NCI-H774 (cell line): Measurements from ENCODE around the gene TUBA3E.
"Not testable (repeated sequence)": the region's sequence is repeated elsewhere in the genome, so short reads cannot be mapped to it uniquely, and the experiment has no call there.

ENCODE experiments used
- DNase-seq: peaks from one replicate; lab custom pipeline; 2025; lab: John Stamatoyannopoulos, UW

The TUBA3E gene

GRCh38 chr2:130198343-130198742 lies at the start of gene TUBA3E:
TUBA3E (minus strand) TSS chr2:130198439; CDS start chr2:130198360, 79 bp downstream.
- no peak for DNase-seq

- DNase-seq: no peak
Measured at GRCh38 chr2:130246430-130246829, 48.2 kb upstream of the TUBA3E start.

GRCh38 chr2:130245976-130246375 lies 47.7 kb upstream of the TUBA3E start:
- DNase-seq: no peak

GRCh38 chr2:130243359-130243758 lies 45.1 kb upstream of the TUBA3E start:
- no peak for DNase-seq

- DNase-seq: no peak
Measured at GRCh38 chr2:130241041-130241707, 42.9 kb upstream of the TUBA3E start.

GRCh38 chr2:130239581-130239980 lies 41.3 kb upstream of the TUBA3E start:
- DNase-seq: not testable (repeated sequence)

- DNase-seq: not testable (repeated sequence)
Measured at GRCh38 chr2:130233066-130233465, 34.8 kb upstream of the TUBA3E start.

- DNase-seq: no peak
Measured at GRCh38 chr2:130231656-130232055, 33.4 kb upstream of the TUBA3E start.

- not testable (repeated sequence) for DNase-seq
Measured at GRCh38 chr2:130230907-130231306, 32.7 kb upstream of the TUBA3E start.

GRCh38 chr2:130230376-130230775 lies 32.1 kb upstream of the TUBA3E start:
- DNase-seq: not testable (repeated sequence)

- DNase-seq: not testable (repeated sequence)
Measured at GRCh38 chr2:130229161-130229510, 30.9 kb upstream of the TUBA3E start.

- DNase-seq: not testable (repeated sequence)
Measured at GRCh38 chr2:130228467-130229160, 30.4 kb upstream of the TUBA3E start.

GRCh38 chr2:130228005-130228404 lies 29.8 kb upstream of the TUBA3E start:
- not testable (repeated sequence) for DNase-seq

- not testable (repeated sequence) for DNase-seq
Measured at GRCh38 chr2:130222523-130222922, 24.3 kb upstream of the TUBA3E start.

GRCh38 chr2:130220505-130220904 lies 22.3 kb upstream of the TUBA3E start:
- DNase-seq: not testable (repeated sequence)

- DNase-seq: not testable (repeated sequence)
Measured at GRCh38 chr2:130219147-130219546, 20.9 kb upstream of the TUBA3E start.

GRCh38 chr2:130207051-130207450 lies 8.8 kb upstream of the TUBA3E start:
- not testable (repeated sequence) for DNase-seq

- DNase-seq: not testable (repeated sequence)
Measured at GRCh38 chr2:130203150-130203549, 4.9 kb upstream of the TUBA3E start.

GRCh38 chr2:130202518-130202917 lies 4.3 kb upstream of the TUBA3E start:
- not testable (repeated sequence) for DNase-seq

GRCh38 chr2:130196052-130196451 lies 2.2 kb downstream of the TUBA3E start:
- not testable (repeated sequence) for DNase-seq

GRCh38 chr2:130195089-130195635 lies 3.1 kb downstream of the TUBA3E start:
- DNase-seq: not testable (repeated sequence)

GRCh38 chr2:130193824-130194223 lies 4.4 kb downstream of the TUBA3E start:
- DNase-seq: not testable (repeated sequence)

- not testable (repeated sequence) for DNase-seq
Measured at GRCh38 chr2:130192451-130192850, 5.8 kb downstream of the TUBA3E start.
